ENCODE data around the gene HOXC6.
"Not testable (repeated sequence)": the region's sequence is repeated elsewhere in the genome, so short reads cannot be mapped to it uniquely, and the experiment has no call there.

Gene HOXC6

DNA sequence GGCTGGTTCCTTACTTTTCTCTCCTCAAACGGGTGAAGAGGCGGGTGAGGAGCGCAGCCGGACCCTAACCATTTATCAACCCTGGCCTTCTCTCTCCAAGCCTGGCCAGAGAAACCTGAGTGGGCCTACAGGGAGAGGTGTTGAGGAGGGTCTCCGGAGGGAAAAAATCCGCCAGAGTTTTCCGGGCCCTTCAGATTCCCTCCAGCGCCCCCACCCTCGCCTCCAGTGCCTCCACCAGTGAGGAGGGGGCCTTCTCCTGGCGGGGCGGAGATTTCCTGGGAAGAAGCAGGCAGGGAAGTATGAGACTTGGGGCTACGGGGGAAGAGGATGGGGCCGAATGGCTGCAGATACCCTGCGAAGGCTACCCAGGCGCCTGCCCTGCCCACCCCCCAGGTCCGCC is 3.2 kb downstream of the HOXC6 start:
- no peak for DNase-seq

- DNase-seq, result no peak
These were observed 3.9 kb downstream of the HOXC6 start for GRCh38 chr12:54032086-54032619.

- DNase-seq, result peak; percentile 72
These were observed 4.4 kb downstream of the HOXC6 start, which contains the start of gene HOXC5 for GRCh38 chr12:54032627-54033100. HOXC5 (plus strand) TSS chr12:54033050; CDS start chr12:54033123, 73 bp downstream.

- no peak for DNase-seq
These were observed 5.1 kb downstream of the HOXC6 start for GRCh38 chr12:54033106-54033979.

DNA sequence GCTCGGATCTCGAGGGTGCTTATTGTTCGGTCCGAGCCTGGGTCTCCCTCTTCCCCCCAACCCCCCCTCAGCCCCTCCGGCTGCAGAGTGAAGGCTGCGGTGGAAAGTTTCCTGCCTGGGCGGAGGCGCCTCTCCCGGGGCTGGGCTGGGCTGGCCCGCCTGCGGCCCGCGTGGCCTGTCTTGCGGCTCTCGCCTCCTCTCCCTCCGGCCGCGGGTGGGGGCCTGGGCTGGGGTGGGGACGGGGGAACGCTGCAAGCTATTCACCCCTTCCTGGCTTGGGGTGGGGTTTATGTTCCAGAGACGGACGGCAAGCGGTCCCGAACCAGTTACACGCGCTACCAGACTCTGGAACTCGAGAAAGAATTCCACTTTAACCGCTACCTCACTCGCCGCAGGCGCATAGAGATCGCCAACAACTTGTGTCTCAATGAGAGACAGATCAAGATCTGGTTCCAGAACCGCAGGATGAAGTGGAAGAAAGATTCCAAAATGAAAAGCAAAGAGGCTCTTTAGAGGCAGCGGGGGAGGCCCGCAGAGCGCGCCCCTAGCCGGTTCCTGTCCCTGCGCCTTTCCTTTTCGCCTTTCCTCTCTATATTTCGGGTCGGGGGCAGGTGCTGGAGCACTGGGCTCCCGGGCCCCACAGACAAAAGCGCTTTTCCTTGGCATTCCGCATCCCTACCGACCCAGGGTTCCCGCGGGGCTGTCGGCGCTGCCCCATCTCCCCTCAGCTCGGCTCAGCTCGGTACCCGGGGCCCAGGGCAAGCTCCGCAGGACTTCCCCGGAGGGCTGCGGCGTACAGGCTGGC is 5.9 kb downstream of the HOXC6 start:
- no peak for DNase-seq

DNA sequence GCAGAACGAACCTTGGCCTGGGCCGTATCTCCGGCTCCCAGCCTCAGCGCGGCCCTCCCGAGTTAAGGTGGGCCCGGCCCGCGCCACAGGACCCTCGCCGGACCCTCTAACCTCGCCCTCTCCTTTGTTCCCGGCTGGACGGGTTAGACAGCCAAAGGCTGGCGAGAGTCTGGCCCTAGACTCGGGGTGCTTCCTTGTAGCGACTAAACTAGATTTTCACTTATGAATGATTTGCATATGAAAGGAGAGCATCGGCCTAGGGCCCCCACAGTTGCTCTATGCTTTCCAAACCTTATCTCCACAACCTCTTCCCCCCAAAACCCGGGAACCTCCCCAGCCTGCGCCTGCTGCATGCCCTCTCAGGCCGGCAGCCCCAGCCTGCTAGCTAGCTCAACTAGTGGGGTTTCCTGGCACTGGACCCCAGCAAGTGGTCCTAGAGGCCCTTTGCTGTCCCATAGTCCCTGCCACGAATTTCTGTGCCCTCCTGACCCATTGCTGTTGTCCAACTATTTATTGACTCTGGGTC is 6.6 kb downstream of the HOXC6 start:
- DNase-seq, result no peak

GRCh38 chr12:54035568-54036264 is 7.5 kb downstream of the HOXC6 start:
- no peak for DNase-seq

- no peak for DNase-seq
These were observed 8.6 kb downstream of the HOXC6 start for GRCh38 chr12:54036620-54037359.

GRCh38 chr12:54037360-54038283 is 9.4 kb downstream of the HOXC6 start:
- DNase-seq, result no peak

- no peak for DNase-seq
These were observed 10.1 kb downstream of the HOXC6 start for GRCh38 chr12:54038284-54038870.

- no peak for DNase-seq
These were observed 10.7 kb downstream of the HOXC6 start for GRCh38 chr12:54038871-54039414.

- DNase-seq, result no peak
These were observed 11.3 kb downstream of the HOXC6 start for GRCh38 chr12:54039417-54040147.

DNA sequence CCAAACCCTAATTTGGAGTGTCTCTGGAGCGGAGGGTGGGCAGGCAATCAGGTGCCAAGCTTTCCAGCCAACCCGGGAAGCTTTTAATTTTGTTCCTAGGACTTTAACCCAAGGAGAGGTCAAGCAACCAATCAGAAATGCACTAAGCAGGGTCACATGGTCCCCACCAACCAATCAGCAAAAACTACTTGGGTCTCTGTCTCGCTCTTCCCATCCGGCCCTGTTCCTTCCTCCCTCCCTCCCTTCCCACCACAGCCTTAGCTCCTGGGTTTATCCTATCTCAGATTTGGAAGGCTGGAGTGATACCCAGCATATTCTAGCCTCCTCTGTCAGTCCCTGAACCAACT is 11.9 kb downstream of the HOXC6 start:
- DNase-seq, result no peak

DNA sequence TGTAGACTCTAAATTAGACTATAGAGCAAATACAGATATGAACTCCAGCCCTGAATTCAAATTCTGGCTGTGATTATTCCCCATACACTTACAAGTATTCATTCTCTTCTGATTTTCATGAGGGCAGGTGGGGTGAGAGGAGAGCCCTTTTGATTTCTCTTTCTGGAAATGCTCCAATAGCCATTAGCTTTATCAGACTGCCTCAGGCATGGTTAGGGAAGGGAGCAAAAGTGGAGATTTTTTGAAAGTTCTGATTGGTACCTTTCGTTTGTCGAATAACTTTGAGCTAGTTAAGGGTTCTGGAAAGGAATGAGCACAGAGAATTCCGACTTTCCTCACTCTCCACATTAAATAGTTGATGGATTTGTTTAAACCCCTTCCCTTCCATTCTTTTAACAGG is 12.4 kb downstream of the HOXC6 start:
- DNase-seq, result no peak

DNA sequence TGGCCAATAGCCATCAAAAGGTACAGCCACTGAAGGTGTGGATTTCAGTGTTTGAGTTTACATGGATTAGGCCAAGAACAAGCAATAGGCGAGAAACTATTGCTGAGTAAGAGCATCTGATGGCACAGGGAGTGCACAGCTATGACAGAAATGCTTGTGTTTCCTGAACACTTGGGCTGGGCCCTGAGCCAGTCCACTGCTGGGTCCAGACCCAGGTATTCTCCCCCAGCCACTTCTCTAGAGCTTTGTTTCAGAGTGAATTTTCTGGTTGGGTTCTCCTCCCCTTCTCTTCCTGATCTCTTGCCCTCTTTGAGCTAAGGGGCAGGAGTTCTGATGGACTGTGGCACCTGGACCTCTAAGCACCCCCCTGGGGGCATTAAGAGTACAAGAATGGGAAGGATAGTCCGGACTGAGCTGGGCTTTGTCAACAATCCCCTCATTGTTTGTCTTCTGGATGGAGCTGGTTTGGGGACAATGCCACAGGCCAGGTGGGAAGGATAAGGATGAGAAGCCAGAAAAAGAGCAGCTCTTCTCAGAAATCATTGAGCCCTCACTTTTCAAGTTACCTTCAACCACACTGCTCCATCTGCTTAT is 13.0 kb downstream of the HOXC6 start:
- DNase-seq, result no peak

DNA sequence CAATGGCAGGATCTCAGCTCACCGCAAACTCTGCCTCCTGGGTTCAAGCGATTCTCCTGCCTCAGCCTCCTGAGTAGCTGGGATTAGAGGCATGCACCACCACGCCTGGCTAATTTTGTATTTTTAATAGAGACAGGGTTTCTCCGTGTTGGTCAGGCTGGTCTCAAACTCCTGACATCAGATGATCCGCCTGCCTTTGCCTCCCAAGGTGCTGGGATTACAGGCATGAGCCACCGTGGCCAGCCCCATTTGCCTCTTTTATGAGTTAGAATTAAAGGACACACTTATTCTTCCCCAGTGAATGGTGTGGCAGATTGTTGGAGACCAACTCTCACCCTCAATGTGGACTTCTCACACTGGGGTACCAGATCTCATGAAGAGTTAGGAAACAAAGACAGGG is 13.8 kb downstream of the HOXC6 start:
- not testable (repeated sequence) for DNase-seq

- no peak for DNase-seq
These were observed 15.0 kb downstream of the HOXC6 start for GRCh38 chr12:54042970-54043853.

Measured in stimulated activated CD4-positive, alpha-beta T cell treated with anti-CD3 and anti-CD28 coated beads, Interleukin-15, amount 100 ng/mL, for 24 hours (primary cell).